Heart left ventricle (tissue), 13 donors: ENCODE data around the gene WNT3A.
"Not testable (repeated sequence)": the region's sequence is repeated elsewhere in the genome, so short reads cannot be mapped to it uniquely, and the experiment has no call there.

ENCODE experiments used
- CTCF ChIP-seq, 12 donors: fragments of 200-600 bp; sonication (generic) in 4 of 12; IDR thresholded peaks; one replicate each; pipeline versions ENCODE4 v1.5.0 to v1.8.0; 2018 to 2022; ENCODE audit warnings: antibody characterized with exemption in 12 of 12, mild to moderate bottlenecking in 5 of 12
- POLR2A ChIP-seq, 2 donors: fragments of 450-650 bp; IDR thresholded peaks; one replicate each; pipeline ENCODE4 v1.6.1; 2017; ENCODE audit warnings: antibody characterized with exemption in 2 of 2, mild to moderate bottlenecking in 2 of 2, moderate library complexity in 2 of 2
- donor health status: ischemic (EF 13 %, LVEDD 7.1; RV severe dilation, severe dysfunction).
- donor health status: DM: no; HTN: yes; CAD: no.
- donor health status: DM: no; HTN: no; CAD: no.
- donor health status: ischemic (EF 25% LVEDD 6.9; RV normal size, moderate dysfunction).
- donor health status: ischemic (EF 25% LVEDD 5.7; RV mildly dilated, moderate dysfunction).
- donor health status: ischemic (EF 35%, LVEDD 5.7; RV mildly dilated, moderate dysfunction).
- donor health status: nonischemic (EF 11% LVEDD 7.7; RV severe dilation, severe dysfunction).
- donor health status: DM: yes; HTN: yes; CAD: no.
- donor health status: PGD.
- donor health status: ischemic (EF 29% LVEDD 5.4; RV normal size, mild dysfunction).
- donor health status: nonischemic (EF 23%, LVEDD 6.1; RV moderate dilation, normal function).

GRCh38 chr1:227971643-227972282 is 35.0 kb upstream of the WNT3A start:
- not testable (repeated sequence) for TF ChIP-seq POLR2A, CTCF (IDR thresholded peaks at IDR 0.05)
